A204.1 (cell line): Measurements from ENCODE around the gene CNOT4.
A peak's percentile ranks its signal among the peaks of the same experiment; 100 is the strongest.
"Not testable (repeated sequence)": the region's sequence is repeated elsewhere in the genome, so short reads cannot be mapped to it uniquely, and the experiment has no call there.

Experiments used
- FAIRE-seq: peaks from 2 replicates; lab custom pipeline; 2012; peaks lifted over from hg19 to GRCh38; lab: Jason Lieb, UNC

CNOT4 gene

GRCh38 chr7:135449436-135449835, 60.5 kb downstream of the CNOT4 start:
- no peak for FAIRE-seq

DNA sequence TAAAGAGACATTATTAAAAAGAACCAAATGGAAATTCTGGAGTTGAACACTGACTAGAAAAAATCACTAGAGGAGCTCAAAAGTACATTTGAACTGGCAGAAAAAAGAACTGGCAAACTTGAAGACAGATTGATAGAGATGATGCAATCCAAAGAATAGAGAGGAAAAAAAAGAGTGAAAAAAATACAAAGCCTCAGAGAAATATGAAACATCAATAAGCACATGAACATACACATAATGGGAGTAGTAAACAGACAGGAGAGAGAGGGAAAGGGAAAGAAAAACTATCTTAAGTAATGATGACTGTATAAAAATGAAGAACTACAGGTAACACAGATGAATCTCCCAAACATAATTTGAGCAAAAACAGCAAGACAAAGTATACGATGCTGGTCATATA, 61.1 kb downstream of the CNOT4 start:
- no peak for FAIRE-seq

GRCh38 chr7:135447748-135448147, 62.2 kb downstream of the CNOT4 start:
- no peak for FAIRE-seq

DNA sequence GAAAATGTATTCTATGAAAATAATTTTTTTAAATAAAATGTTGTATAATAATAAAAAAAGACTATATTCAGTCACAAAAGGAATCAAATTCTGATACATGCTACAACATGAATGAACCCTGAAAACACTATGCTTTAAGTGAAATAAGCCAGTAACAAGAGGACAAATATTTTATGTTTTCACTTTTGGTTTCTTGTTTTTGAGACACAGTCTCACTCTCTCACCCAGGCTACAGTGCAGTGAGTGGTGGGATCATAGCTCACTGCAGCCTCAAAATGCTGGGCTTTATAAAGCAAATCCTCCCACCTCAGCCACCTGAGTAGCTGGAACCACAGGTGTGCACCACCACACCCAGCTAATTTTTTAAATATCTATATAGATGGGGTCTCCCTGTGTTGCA, 64.2 kb downstream of the CNOT4 start:
- no peak for FAIRE-seq

DNA sequence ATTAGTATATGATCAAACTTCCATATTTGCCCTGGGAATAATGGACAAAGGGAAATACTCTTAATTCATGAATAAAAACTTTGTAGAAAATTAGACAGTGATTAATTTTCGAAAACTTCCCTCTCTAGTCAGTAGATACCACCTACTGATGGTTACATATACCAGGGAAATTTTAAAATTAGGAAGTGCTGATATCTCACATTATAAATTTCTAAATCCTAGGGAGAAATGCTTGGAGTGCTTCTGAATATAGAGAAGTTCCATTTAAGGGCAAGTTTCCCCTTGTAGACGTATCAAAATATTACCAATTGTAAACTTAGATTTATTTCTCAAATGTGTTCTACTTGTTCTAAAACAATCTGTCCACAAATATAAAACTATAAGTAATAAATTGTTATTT, 64.6 kb downstream of the CNOT4 start:
- not testable (repeated sequence) for FAIRE-seq

- FAIRE-seq: no peak
Measured at GRCh38 chr7:135441791-135442190, 68.1 kb downstream of the CNOT4 start.

DNA sequence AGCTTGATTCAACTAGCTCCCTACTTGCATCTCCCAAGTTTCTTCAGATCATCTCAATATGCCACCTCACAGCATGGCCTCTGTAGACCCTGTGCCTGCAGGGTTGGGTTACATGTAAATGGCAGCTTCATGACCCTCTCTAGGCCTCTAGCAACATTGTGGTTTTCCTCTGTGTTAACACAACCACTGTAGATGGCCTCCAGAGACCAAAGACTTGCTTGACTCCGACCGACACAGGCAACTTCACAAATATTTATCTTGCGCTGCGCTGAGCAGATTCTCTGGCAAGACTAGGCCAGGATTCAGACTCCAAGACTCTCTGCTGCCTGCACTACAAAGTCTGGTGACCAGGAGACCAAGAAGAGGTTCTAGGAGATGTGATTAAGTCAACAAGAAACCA, 75.9 kb downstream of the CNOT4 start:
- no peak for FAIRE-seq

DNA sequence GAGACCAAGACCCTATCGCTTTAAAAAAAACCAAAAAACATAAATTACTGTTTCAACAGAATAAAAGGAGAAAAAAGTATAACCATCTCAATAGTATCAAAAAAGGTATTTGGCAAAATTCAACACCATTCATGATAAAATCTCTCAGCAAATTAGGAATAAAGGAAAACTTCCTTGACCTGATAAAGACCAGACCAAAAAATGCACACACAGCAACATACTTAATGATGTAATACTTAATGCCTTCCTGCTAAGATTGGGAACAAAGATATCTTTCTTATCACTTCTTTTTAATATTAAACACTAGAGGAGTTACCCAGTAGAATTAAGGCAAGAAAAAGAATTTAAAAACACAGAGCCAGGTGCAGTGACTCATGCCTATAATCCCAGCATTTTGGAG, 79.3 kb downstream of the CNOT4 start:
- FAIRE-seq: no peak

- FAIRE-seq: no peak
Measured at GRCh38 chr7:135428879-135429278, 81.0 kb downstream of the CNOT4 start.

- FAIRE-seq: no peak
Measured at GRCh38 chr7:135428011-135428410, 81.9 kb downstream of the CNOT4 start.

DNA sequence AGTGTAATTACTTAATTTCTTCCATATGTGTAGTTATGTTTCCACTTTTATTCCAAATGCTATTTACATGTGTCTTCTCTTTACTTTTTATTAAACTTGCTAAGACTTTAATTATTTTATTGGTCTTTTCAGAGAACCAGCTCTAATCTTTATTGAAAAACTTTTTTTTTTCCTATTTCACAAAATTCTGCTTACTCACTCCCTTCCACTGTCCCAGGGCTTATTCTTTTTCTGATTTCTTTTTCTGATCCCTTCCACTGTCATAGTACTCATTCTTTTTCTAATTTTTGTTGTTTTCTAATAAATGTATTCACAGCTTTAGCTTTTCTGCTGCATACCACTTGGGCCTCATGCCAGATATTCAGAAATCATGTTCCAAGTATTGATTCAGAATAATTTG, 82.7 kb downstream of the CNOT4 start:
- FAIRE-seq: no peak

DNA sequence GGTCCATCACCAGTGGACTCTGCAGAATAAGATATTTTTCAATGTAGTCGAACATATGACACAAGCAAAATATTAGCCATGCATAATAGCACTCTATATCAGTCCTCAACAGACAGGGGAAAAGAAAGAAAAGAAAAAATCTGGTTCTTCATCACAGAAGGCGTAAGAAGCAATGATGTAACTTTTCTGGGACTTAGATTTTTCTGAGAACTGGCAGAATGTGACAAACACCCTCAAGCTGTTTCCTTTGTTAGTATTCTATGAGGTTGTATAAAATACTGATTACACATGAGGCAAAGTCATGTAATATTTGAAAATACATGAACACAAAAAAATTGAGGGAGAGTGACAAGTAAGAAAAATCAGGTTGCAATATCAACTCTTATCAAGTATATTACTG, 84.9 kb downstream of the CNOT4 start:
- FAIRE-seq: no peak

- no peak for FAIRE-seq
Measured at GRCh38 chr7:135420786-135421185, 89.1 kb downstream of the CNOT4 start.

DNA sequence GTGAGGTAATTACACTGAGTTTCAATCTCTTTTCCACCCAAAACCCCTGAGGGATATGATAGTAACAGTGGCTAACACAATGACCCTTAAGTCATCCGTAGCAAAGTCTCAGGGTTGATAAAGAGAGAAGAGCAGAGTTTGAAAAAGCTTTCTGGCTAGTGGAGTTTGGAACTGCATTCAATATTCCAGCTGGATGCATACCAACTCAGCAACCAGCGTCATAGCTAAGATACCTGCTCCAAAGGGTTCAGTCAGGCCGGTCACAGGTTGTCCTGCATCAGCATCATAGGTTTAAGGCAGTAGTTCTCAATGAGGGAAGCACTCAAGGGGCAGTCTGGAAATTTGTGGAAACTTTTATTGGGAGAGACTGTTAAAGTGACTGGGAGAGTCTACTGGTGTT, 93.5 kb downstream of the CNOT4 start:
- no peak for FAIRE-seq

DNA sequence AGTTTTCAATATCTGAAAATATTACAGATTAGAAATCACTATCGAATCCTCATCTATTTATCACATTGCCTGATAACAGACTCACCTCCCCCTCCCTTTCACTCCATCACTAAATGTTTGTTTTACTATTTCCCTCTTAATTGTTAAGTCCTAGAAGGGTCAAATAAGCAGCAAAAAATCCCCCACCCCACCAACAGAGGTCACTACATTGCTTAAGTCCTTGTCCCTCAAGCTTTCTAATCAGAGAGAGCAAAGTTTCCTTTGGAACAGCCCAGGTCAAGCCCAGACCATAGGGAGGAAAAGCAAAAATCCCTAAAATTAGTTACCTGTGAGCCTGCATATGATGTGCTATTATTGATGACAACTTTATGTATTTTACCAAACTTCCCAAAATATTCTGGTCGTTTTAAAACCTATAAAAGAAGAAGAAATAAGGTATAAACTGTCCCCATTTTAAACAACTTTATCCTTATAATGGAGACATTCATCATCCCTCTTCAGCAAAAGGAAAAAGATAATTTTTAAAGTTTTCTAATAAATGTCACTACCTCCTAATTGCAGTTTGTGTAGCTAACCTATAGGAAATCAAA, 95.0 kb downstream of the CNOT4 start:
- FAIRE-seq: no peak

DNA sequence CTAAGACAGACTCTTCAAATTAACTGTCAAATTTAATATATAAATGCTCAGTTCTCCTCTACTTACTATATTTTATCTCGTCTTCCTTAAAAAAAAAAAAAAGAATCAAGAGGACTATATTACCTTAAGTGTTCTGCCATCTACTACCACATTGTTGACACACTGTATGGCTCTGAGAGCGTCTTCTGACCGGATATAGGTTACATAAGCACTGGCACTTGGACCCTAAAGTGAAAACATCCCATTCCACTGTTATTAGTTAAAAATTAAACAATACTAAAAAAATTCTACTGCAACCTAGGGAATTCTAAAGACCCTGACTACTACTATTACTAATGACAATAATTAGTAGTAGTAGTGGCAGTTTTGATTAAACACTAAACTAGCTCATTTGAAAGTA, 95.7 kb downstream of the CNOT4 start:
- FAIRE-seq: no peak

- FAIRE-seq: no peak
Measured at GRCh38 chr7:135411098-135411497, 98.8 kb downstream of the CNOT4 start.

- peak; percentile 98 for FAIRE-seq
Measured at GRCh38 chr7:135410543-135410942, 99.4 kb downstream of the CNOT4 start.

GRCh38 chr7:135409845-135410542, 99.9 kb downstream of the CNOT4 start:
- no peak for FAIRE-seq

- no peak for FAIRE-seq
Measured at GRCh38 chr7:135407884-135408283, 102.0 kb downstream of the CNOT4 start.

- no peak for FAIRE-seq
Measured at GRCh38 chr7:135406918-135407317, 103.0 kb downstream of the CNOT4 start.

DNA sequence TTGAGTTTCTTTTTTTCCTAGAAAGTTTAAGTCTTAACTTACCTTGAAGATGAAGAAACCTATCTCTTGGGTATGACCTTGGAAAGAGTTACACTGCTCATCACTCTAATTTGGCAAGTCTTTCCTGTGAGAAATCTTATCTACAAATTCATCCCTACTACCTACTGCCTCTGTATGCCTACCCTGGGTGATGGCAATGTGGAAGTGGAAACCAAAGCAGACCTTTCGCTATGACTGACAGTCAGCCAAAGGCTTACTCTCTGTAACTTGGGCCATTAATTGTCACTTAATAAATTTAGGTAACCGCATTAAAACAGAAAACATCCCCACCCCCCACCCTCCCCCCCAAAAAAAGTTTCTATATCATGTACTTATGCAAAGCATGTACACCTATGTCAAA, 103.9 kb downstream of the CNOT4 start:
- FAIRE-seq: no peak

DNA sequence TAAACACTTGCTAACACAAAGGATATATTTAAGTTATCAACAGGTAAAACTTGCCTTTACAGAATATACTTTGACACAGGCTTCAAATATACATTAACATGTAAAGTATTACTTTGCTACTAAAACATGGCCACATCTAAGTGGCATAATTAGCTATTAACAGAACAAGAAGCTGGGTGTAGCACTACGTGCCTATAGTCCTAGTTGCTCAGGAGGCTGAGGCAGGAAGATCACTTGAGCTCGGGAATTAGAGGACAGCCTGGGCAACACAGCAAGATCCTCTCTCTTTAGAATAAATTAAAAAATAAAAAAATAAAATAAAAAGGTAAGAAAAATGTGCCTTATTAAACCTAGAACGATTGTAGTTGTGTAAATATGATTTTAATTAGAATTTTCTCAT, 106.6 kb downstream of the CNOT4 start:
- no peak for FAIRE-seq

GRCh38 chr7:135397689-135398088, 112.2 kb downstream of the CNOT4 start:
- no peak for FAIRE-seq
